ENCODE data around the gene EBP. TPM values are rescaled to one million over a fixed set of nuclear protein-coding genes. Genes with fewer than 3 reads are reported as not detected.

EBP gene
- total and polyA plus RNA-seq, 9 of the 15 experiments (the other 6 are each of a cell fraction or from before 2014, with no cell fraction given) = 228 to 987 (median 274) TPM

DNA sequence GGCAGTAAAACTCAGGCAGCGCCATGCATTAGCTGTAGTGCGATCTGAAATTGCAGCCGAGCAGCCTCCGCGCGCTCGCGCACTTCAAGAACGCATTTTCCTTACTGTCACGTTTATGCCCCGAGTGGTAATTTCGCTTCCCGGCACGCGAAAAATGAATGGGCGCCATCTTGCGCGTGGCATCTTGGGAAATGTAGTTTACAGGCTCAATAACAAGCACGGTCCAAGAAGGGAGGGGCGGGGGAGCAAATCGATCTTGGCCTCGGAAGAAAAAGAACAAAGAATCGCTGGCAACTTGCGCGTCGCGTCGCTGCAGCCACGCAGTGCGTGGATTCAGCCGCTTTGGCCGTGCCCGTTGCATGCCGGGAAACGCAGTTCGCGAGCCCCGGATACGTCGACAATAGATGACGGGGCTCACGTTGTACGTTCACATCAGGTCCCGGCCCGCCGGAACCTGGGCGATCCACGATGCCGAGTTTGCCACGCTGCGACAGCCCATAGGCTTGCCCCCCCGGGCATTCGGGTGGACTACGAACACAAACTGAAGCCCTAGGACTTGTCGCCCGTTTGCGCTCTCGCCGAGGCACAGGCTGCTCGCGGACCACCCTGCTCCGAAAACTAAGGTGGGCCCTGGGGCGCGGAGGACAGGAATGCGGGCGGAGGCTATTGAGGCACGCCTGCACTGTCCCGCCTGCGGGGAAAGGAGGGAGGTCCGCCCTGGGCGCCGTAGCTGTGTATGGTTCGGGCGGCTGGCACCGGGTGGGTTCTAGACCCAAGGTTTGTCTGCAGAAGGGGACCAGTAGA is 45.6 kb upstream of the EBP start, which contains the start of gene FTSJ1 (continued):
- TF ChIP-seq PCBP2 (IDR thresholded peaks at IDR 0.05; ENCODE audit: low read depth, low read length, poor library complexity, severe bottlenecking) = no peak
- TF ChIP-seq PHF8 (IDR thresholded peaks at IDR 0.05; ENCODE audit: borderline replicate concordance, low read length) = peak; percentile 78; the same call in 1 of the 2 replicates
- peak; percentile 77 for TF ChIP-seq GABPA (tag; conservative IDR thresholded peaks at IDR 0.05; ENCODE audit: low read depth)
- TF ChIP-seq, protein P1, sequence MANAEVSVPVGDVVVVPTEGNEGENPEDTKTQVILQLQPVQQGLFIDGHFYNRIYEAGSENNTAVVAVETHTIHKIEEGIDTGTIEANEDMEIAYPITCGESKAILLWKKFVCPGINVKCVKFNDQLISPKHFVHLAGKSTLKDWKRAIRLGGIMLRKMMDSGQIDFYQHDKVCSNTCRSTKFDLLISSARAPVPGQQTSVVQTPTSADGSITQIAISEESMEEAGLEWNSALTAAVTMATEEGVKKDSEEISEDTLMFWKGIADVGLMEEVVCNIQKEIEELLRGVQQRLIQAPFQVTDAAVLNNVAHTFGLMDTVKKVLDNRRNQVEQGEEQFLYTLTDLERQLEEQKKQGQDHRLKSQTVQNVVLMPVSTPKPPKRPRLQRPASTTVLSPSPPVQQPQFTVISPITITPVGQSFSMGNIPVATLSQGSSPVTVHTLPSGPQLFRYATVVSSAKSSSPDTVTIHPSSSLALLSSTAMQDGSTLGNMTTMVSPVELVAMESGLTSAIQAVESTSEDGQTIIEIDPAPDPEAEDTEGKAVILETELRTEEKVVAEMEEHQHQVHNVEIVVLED (CRISPR knock-in tag; IDR thresholded peaks at IDR 0.05) = peak; percentile 96
- TF ChIP-seq, protein P2, sequence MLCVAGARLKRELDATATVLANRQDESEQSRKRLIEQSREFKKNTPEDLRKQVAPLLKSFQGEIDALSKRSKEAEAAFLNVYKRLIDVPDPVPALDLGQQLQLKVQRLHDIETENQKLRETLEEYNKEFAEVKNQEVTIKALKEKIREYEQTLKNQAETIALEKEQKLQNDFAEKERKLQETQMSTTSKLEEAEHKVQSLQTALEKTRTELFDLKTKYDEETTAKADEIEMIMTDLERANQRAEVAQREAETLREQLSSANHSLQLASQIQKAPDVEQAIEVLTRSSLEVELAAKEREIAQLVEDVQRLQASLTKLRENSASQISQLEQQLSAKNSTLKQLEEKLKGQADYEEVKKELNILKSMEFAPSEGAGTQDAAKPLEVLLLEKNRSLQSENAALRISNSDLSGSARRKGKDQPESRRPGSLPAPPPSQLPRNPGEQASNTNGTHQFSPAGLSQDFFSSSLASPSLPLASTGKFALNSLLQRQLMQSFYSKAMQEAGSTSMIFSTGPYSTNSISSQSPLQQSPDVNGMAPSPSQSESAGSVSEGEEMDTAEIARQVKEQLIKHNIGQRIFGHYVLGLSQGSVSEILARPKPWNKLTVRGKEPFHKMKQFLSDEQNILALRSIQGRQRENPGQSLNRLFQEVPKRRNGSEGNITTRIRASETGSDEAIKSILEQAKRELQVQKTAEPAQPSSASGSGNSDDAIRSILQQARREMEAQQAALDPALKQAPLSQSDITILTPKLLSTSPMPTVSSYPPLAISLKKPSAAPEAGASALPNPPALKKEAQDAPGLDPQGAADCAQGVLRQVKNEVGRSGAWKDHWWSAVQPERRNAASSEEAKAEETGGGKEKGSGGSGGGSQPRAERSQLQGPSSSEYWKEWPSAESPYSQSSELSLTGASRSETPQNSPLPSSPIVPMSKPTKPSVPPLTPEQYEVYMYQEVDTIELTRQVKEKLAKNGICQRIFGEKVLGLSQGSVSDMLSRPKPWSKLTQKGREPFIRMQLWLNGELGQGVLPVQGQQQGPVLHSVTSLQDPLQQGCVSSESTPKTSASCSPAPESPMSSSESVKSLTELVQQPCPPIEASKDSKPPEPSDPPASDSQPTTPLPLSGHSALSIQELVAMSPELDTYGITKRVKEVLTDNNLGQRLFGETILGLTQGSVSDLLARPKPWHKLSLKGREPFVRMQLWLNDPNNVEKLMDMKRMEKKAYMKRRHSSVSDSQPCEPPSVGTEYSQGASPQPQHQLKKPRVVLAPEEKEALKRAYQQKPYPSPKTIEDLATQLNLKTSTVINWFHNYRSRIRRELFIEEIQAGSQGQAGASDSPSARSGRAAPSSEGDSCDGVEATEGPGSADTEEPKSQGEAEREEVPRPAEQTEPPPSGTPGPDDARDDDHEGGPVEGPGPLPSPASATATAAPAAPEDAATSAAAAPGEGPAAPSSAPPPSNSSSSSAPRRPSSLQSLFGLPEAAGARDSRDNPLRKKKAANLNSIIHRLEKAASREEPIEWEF (CRISPR knock-in tag; IDR thresholded peaks at IDR 0.05) = no peak
- TF ChIP-seq, protein P3, sequence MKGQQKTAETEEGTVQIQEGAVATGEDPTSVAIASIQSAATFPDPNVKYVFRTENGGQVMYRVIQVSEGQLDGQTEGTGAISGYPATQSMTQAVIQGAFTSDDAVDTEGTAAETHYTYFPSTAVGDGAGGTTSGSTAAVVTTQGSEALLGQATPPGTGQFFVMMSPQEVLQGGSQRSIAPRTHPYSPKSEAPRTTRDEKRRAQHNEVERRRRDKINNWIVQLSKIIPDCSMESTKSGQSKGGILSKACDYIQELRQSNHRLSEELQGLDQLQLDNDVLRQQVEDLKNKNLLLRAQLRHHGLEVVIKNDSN (CRISPR knock-in tag; IDR thresholded peaks at IDR 0.05) = no peak
- no peak for TF ChIP-seq SRSF9 (IDR thresholded peaks at IDR 0.05; ENCODE audit: borderline replicate concordance, low read depth, low read length)
- no peak for TF ChIP-seq ZNF445 (CRISPR knock-in tag; IDR thresholded peaks at IDR 0.05; ENCODE audit: low read depth)
- peak in 1 of 2 experiments; percentile 79; a peak in 2 of 4 replicates for TF ChIP-seq HDAC1 (IDR thresholded peaks at IDR 0.05)
- TF ChIP-seq, protein P4, sequence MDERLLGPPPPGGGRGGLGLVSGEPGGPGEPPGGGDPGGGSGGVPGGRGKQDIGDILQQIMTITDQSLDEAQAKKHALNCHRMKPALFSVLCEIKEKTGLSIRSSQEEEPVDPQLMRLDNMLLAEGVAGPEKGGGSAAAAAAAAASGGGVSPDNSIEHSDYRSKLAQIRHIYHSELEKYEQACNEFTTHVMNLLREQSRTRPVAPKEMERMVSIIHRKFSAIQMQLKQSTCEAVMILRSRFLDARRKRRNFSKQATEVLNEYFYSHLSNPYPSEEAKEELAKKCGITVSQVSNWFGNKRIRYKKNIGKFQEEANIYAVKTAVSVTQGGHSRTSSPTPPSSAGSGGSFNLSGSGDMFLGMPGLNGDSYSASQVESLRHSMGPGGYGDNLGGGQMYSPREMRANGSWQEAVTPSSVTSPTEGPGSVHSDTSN (CRISPR knock-in tag; IDR thresholded peaks at IDR 0.05; ENCODE audit: low read depth) = no peak
- TF ChIP-seq, protein P4 (tag; conservative IDR thresholded peaks at IDR 0.05; ENCODE audit: low read depth) = no peak
- TF ChIP-seq, protein P5, sequence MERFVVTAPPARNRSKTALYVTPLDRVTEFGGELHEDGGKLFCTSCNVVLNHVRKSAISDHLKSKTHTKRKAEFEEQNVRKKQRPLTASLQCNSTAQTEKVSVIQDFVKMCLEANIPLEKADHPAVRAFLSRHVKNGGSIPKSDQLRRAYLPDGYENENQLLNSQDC (CRISPR knock-in tag; IDR thresholded peaks at IDR 0.05) = no peak
- peak; percentile 71 for TF ChIP-seq HNRNPLL (IDR thresholded peaks at IDR 0.05; ENCODE audit: low read depth, low read length, poor library complexity, severe bottlenecking)
- TF ChIP-seq RAD51 (IDR thresholded peaks at IDR 0.05; ENCODE audit: borderline replicate concordance, low read depth) = no peak
- no peak for TF ChIP-seq KDM2B (CRISPR knock-in tag; IDR thresholded peaks at IDR 0.05)
- no peak for TF ChIP-seq PTBP1 (IDR thresholded peaks at IDR 0.05; ENCODE audit: low read depth, low read length)
